CD4-positive, alpha-beta T cell treated with Interleukin-2 at 100 ng/mL for 4 hours (primary cell): ENCODE results near the gene PPIP5K2.
"Not testable (repeated sequence)": the region's sequence is repeated elsewhere in the genome, so short reads cannot be mapped to it uniquely, and the experiment has no call there.

ENCODE experiments used
- DNase-seq: peaks from one replicate; pipeline ENCODE4 v3.0.0-alpha.2; 2020; ENCODE audit warnings: low spot score

Gene PPIP5K2

DNA sequence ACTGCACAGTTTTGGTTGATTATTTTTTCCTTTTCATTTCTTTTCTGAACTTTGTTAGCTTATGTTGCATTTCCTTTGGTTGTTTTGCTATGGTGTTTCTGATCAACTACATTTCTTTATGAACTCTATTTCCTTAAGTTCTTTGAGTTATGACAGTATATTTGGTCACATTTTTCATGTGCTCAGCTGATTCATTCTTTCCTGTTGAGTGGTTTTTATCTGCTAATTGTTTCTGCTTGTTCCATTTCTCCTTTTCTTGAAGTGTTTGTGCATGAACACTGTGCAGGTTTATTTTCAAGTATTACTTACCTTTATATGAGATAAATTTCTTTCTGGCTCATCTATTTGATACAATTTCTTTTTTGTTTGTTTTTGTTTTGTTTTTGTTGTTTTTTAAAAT, 87.6 kb downstream of the PPIP5K2 start:
- DNase-seq, result no peak

GRCh38 chr5:103208460-103208859, 88.4 kb downstream of the PPIP5K2 start:
- no peak for DNase-seq

DNA sequence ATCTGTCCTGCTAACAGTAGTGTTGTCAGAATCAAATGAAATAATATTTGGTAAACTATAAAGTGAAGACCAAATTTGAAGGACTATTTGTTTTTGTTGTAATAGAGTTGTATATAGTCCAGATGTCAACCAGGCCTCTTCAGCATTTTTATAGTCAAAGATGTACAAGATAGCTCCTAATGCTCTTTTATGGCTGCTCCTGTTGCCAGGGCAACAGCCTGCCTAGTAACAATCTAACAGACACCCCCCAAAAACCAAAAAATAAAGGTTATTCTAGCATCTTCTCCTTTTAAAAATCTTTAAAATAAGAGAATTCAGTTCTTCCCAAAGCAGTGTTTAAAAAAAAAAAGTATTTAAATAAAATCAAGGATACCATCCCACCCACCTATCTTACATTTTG, 89.0 kb downstream of the PPIP5K2 start:
- DNase-seq, result no peak

DNA sequence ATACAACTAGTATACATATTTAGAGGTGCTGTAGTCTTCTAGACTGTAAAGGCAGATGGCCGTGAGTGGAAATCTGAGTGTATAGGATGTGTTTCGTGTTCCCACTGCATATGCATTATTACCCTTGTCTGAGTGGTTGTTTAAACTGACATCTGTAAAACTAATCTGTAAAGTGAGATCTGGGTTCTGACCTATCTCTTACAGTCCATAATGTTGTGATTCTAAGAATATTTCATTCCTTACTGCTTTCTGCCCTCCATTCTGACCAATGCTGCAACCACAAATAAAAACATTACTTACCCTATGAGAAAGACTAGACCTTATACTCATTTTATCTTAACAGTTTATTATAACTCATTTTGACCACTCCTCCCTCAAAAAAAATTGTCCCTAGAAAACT, 90.9 kb downstream of the PPIP5K2 start:
- no peak for DNase-seq

GRCh38 chr5:103211576-103212561, 91.8 kb downstream of the PPIP5K2 start:
- peak; percentile 13 for DNase-seq

DNA sequence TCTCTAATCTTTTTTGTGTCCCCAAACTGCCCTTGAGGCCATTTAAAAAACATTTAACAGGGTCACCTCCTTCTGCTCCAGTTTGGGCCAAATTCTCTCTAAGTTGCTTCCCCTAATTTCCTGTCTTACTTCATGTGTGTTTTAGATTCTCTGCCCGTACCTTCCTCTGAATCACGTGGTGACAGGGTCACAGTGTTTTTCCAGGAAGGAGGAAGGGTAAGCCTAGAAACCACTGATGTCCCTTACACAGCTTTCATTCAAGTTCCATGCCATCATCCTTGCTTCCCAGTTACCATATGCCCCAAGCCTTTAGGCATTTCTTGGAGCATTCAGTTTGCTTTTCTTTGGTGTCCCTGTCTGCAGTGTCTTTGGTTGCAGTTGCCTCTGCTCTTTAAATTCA, 96.0 kb downstream of the PPIP5K2 start:
- no peak for DNase-seq

DNA sequence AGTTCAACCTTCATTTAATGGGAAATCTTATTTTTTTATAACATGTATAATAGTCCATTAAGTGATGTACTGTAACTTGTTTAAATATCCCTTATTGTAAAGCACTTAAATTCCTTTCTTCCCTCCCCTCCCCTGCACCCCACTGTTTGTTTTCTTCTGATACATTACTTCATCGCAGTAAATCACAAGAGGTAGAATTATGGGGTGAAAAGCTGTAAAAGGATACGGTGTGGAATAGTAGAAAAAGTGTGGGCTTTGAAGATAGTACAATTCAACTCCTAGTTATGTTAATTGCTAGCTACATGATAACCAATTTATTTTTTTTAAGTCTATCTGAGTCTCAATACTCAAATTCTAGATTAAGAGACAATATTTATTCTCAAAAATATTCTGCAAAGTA, 96.6 kb downstream of the PPIP5K2 start:
- DNase-seq, result no peak

GRCh38 chr5:103217101-103217500, 97.0 kb downstream of the PPIP5K2 start:
- DNase-seq, result no peak

GRCh38 chr5:103218164-103218563, 98.1 kb downstream of the PPIP5K2 start:
- DNase-seq, result no peak

- not testable (repeated sequence) for DNase-seq
These were observed 99.0 kb downstream of the PPIP5K2 start for GRCh38 chr5:103219074-103219473.

DNA sequence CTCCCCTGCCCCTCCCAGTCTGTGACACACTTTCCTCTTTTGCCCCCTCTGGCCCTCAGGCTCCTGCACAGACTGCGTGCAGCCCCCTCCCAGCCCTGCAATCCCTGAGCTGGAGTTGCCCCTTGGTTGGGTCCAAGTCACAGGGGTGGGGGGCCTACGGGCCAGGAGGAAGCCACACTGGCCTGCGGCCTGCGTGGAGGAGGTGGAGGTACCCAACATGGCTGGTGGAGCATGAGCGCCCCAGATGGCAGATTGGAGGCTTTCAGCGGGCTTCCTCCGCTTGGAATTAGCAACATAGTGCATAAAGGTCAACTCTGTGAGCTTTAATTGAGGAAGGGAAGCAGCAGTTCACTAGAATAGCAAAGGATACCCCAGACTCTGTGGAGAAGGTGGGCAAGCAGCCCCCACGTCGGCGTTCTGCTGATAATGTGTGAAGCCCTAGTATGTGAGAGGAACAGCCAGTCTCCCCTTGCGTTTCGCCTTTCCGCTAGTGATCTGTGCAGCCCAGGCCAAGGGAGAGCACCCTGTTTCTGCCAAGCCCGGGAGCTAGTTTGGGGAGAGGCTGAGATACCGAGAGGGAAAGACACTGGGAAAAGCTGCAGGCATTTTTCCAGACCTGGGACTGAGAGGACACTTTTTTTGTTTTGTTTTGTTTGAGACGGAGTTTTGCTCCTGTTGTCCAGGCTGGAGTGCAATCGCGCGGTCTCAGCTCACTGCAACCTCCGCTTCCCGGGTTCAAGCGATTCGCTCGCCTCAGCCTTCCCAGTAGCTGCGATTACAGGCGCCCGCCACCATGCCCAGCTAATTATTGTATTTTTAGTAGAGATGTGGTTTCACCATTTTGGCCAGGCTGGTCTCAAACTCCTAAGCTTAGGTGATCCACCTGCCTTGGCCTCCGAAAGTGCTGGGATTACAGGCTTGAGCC, 103.2 kb downstream of the PPIP5K2 start:
- no peak for DNase-seq

GRCh38 chr5:103224118-103224893, 104.2 kb downstream of the PPIP5K2 start:
- peak; percentile 54 for DNase-seq

DNA sequence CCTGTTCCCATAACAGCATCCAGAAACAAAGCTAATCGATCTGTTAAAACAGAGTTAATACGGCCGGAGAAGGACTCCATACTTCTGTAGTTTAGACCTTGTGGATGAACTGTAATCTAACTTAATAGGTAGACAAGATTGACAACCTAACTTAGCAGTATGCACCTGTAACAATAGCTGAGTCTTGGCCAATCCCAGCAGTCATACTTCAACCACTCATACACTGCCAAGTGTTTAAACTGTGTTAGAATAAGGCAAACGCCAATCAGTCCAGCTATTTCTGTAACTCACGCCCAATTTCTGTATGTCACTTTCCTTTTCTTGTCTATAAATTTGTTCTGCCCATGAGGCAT, 104.8 kb downstream of the PPIP5K2 start:
- DNase-seq, result no peak

- no peak for DNase-seq
These were observed 108.0 kb downstream of the PPIP5K2 start for GRCh38 chr5:103228061-103228460.

DNA sequence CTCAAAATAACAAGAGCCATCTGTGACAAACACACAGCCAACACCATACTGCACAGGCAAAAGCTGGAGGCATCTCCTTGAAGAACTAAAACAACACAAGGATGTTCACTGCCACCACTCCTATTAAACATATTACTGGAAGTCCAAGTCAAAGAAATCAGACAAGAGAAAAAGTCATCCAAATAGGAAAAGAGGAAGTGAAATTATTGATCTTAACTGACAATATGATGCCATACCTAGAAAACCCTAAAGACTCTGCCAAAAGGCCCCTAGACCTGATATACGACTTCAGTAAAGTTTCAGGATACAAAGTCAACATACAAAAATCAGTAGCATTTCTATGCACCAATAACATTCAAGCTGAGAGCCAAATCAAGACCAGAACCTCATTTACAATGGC, 108.5 kb downstream of the PPIP5K2 start:
- DNase-seq, result no peak

DNA sequence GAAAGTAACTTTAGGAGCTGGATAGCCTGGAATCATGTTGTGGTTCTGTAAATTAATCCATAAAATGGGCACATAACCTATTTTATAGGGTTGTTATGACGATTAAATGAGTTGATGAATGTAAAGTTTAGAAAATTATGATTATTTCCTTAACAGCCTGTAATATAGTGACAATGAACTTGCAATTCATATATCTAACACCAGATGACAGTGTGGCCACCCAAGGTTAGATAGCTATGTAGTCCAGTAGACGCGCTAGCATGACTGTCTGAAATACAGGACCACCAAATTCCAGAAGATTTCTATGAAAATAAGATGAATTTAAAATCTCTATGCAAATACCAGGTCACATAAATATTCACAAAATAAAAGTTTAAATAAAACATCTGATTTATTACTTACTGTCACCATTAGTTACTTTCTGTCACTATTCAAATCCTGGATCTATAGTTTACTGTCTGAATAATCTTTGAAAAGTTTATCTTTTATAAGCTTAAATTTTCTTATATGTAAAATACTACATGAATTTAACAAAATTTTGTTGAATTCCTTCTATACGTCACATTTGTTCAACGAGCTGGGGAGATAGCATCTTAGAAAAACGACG, 112.4 kb downstream of the PPIP5K2 start:
- DNase-seq, result peak; percentile 44

GRCh38 chr5:103234239-103234975, 114.3 kb downstream of the PPIP5K2 start:
- DNase-seq, result no peak

GRCh38 chr5:103235891-103236290, 115.8 kb downstream of the PPIP5K2 start:
- DNase-seq, result no peak

- no peak for DNase-seq
These were observed 117.7 kb downstream of the PPIP5K2 start for GRCh38 chr5:103237778-103238177.

- no peak for DNase-seq
These were observed 123.6 kb downstream of the PPIP5K2 start for GRCh38 chr5:103243665-103244064.

DNA sequence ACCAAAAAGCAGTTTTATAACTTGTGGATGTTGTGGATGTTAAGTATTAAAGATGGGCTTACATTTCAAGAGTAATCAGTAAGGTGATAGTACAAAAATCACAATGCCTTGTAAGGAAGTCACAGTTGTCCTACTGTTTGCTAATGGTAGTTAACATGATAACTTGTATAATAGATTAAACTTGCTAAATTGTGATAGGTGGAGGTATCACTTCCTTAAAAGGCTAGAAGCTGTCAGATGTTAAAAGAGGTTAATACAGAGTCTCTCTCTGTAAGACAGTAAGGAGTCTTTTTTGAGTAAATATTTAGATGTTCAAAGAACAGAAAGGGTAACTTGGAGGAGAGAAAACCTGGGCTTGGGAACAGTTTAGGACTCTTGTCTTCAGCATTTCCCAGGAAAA, 124.3 kb downstream of the PPIP5K2 start:
- no peak for DNase-seq
